HepG2 (cell line): ENCODE data around the gene ZNF225. TPM values are rescaled to one million over a fixed set of nuclear protein-coding genes. Genes with fewer than 3 reads are reported as not detected.

ENCODE experiments used
- ATAC-seq: fragments of 200-7000 bp; cut with Tn5 transposase; 3 replicates; pipeline ENCODE4 v1.9.1; 2020; ENCODE audit warnings: mild to moderate bottlenecking, moderate library complexity
- BruUV-seq: library from RNA; stranded (reverse); fragments of 400-500 nt; replicated peaks from 2 replicates; lab custom pipeline; 2021; lab: Mats Ljungman, UMichigan
- CTCF ChIA-PET: fragments of 300-600 bp; formaldehyde crosslinking; extraction: SDS; loops from one replicate; lab custom pipeline; 2021; ENCODE audit warnings: low total read pairs, inconsistent platforms, low intra/inter-chr PET ratio; lab: Yijun Ruan, JAX
- POLR2A ChIA-PET: fragments of 350-600 bp; sonication (Branson Sonifier 250); formaldehyde crosslinking; loops from one replicate; lab custom pipeline; 2020; ENCODE audit warnings: antibody characterized with exemption, inconsistent platforms; lab: Yijun Ruan, JAX
- DNase-seq: peaks from one replicate; pipeline ENCODE4 v3.0.0-alpha.2; 2015; ENCODE audit warnings: low spot score
- FAIRE-seq: peaks from 3 replicates; lab custom pipeline; 2011; peaks lifted over from hg19 to GRCh38; lab: Jason Lieb, UNC
- H2AFZ ChIP-seq: one replicate; pipeline ENCODE4 v1.6.1; 2011; ENCODE audit warnings: low read length, inconsistent platforms
- H3K27ac ChIP-seq: fragments of 300-600 bp; 3 replicates; pipeline ENCODE4 v1.8.0; 2011; ENCODE audit warnings: mixed run types, mild to moderate bottlenecking, mixed read lengths, low read length, inconsistent platforms; ENCODE audit not compliant: insufficient read depth; ENCODE audit errors: extremely low read length
- H3K27me3 ChIP-seq, 2 experiments: fragments of 200-600 bp in 1 of 2; 2 replicates in 1 of 2; 3 replicates in 1 of 2; pipeline versions ENCODE4 v1.6.0 to v1.8.0; 2011; ENCODE audit warnings: low read length in 2 of 2, mild to moderate bottlenecking in 2 of 2, moderate library complexity in 2 of 2, inconsistent platforms in 1 of 2; ENCODE audit not compliant: insufficient read depth in 2 of 2, control insufficient read depth in 1 of 2
- H3K36me3 ChIP-seq, 2 experiments: fragments of 200-600 bp in 1 of 2; replicated peaks in 1 of 2; 2 replicates in 1 of 2; 3 replicates in 1 of 2; pipeline versions ENCODE4 v1.5.1 to v1.8.0; 2011; ENCODE audit warnings: low read length in 2 of 2, inconsistent platforms in 1 of 2; ENCODE audit not compliant: insufficient read depth in 2 of 2, control insufficient read depth in 1 of 2
- H3K4me1 ChIP-seq: 2 replicates; pipeline ENCODE4 v1.5.1; 2012; ENCODE audit warnings: low read length, inconsistent platforms; ENCODE audit not compliant: insufficient read depth
- H3K4me2 ChIP-seq: 2 replicates; pipeline ENCODE4 v1.6.0; 2011; ENCODE audit warnings: low read depth, low read length, inconsistent platforms
- H3K4me3 ChIP-seq, 3 experiments: fragments of 200-600 bp in 1 of 3; sonication (generic), shearing (Covaris generic) in 1 of 3; replicated peaks in 1 of 3; 2 replicates each; pipeline ENCODE4 v1.5.1; 2011 to 2016; ENCODE audit warnings: low read length in 3 of 3, inconsistent platforms in 2 of 3, low read depth in 2 of 3, mild to moderate bottlenecking in 2 of 3, control low read depth in 1 of 3, mixed read lengths in 1 of 3; ENCODE audit not compliant: insufficient read depth in 1 of 3
- H3K79me2 ChIP-seq: one replicate; pipeline ENCODE4 v1.6.1; 2011; ENCODE audit warnings: low read length, inconsistent platforms; ENCODE audit not compliant: insufficient read depth
- H3K9ac ChIP-seq: 2 replicates; pipeline ENCODE4 v1.6.0; 2011; ENCODE audit warnings: mild to moderate bottlenecking, low read depth, low read length, inconsistent platforms; ENCODE audit not compliant: insufficient read depth
- H3K9me3 ChIP-seq: 2 replicates; pipeline ENCODE4 v1.5.1; 2012; ENCODE audit warnings: mild to moderate bottlenecking, low read length
- H4K20me1 ChIP-seq: 2 replicates; pipeline ENCODE4 v1.6.0; 2011; ENCODE audit warnings: inconsistent platforms, mild to moderate bottlenecking, low read length, moderate library complexity; ENCODE audit not compliant: insufficient read depth
- CHD4 ChIP-seq: fragments of 200-600 bp; sonication (generic); IDR thresholded peaks from 2 replicates; pipeline ENCODE4 v1.7.0; 2017; ENCODE audit warnings: mild to moderate bottlenecking, low read length, borderline replicate concordance
- LCORL ChIP-seq, 2 experiments: fragments of 450-650 bp in 1 of 2; sonication (generic) in 1 of 2; formaldehyde crosslinking in 1 of 2; IDR thresholded peaks; 2 replicates each; pipeline versions ENCODE4 v1.5.0 to v1.6.1; 2017 to 2020; ENCODE audit warnings: antibody characterized with exemption in 1 of 2, missing genetic modification reagents in 1 of 2
- TP53 ChIP-seq: sonication (generic); formaldehyde crosslinking; conservative IDR thresholded peaks from 2 replicates; pipeline ENCODE4 v1.4.0; 2020; ENCODE audit warnings: missing genetic modification reagents
- ZMYM3 ChIP-seq: sonication (generic); formaldehyde crosslinking; IDR thresholded peaks from 2 replicates; pipeline ENCODE4 v1.5.1; 2020; ENCODE audit warnings: mild to moderate bottlenecking, missing genetic modification reagents
- ZNF224 ChIP-seq: sonication (generic); formaldehyde crosslinking; IDR thresholded peaks from 2 replicates; pipeline ENCODE4 v1.5.0; 2020; ENCODE audit warnings: mild to moderate bottlenecking, missing genetic modification reagents
- WGBS: methylation state at CpG from one replicate; pipeline ENCODE4 v1.1.6; 2017; ENCODE audit warnings: low lambda C conversion rate; 5-methylcytosine and 5-hydroxymethylcytosine counted together
- in situ Hi-C: cut with HindIII; loops from 2 replicates; pipeline ENCODE4 v1.10.0; 2017; ENCODE audit warnings: low pct_unique_long_range_greater_than_20kb; ENCODE audit not compliant: extremely low pct_ligation_motif_present
- intact Hi-C: fragments of 100-400 bp; cut with micrococcal nuclease; formaldehyde crosslinking; loops from one replicate; pipeline ENCODE4 v1.10.0; 2022; ENCODE audit not compliant: unreplicated experiment
- polyA plus RNA-seq, 8 experiments: library from polyadenylated mRNA; depleted of rRNA in 3 of 8; stranded (reverse) in 7 of 8; unstranded in 1 of 8; fragments of >200 nt; fragmentation: Illumina TruSeq in 4 of 8; extraction: Trizol in 4 of 8; gene quantifications; 2 replicates each; pipeline versions ENCODE4 v1.2.1 to v1.2.3, GENCODE V29; 2011 to 2016; ENCODE audit warnings: low read depth in 4 of 8, missing spikeins in 1 of 8, mixed read lengths in 1 of 8; ENCODE audit not compliant: insufficient read depth in 1 of 8
- total RNA-seq, 5 experiments: library from RNA; depleted of rRNA; stranded (reverse); fragments of >200 nt; fragmentation: Illumina TruSeq; extraction: Trizol; gene quantifications; 2 replicates each; pipeline ENCODE4 v1.2.3, GENCODE V29; 2016; ENCODE audit warnings: low read depth in 1 of 5
- TF ChIP-seq, protein P1 (sequence below), 2 experiments: fragments of 450-650 bp in 1 of 2; sonication (generic) in 1 of 2; formaldehyde crosslinking in 1 of 2; IDR thresholded peaks; 2 replicates each; pipeline versions ENCODE4 v1.6.1 to v1.8.0; 2016 to 2022; ENCODE audit warnings: antibody characterized with exemption in 1 of 2, mild to moderate bottlenecking in 1 of 2, missing genetic modification reagents in 1 of 2

Gene ZNF225
- total and polyA plus RNA-seq, 2 of the 13 experiments (the other 11 are each of a cell fraction or from before 2014, with no cell fraction given), result 0.87 to 3.3 TPM

DNA sequence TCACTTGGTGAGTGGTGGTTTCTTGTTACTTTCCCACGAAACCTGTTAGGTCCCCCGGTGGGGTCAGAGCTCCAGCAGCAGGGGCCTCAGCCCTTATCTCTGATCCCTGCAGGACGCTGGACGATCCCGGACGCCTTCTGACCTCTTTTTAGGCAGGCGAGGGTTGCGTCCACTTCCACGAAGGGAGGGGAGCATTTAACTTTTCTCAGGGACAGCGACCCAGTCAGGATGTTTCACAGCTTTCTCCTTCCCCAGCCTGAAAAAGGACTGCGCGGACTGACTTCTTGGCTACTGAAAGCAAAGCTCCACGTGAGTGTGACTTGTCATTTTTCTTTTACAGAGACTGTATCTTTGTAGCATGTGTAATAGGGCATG is 28.8 kb downstream of the ZNF225 start:
- POLR2A ChIA-PET, result interaction anchor here (1.0 to 1.2 kb wide), 2 partner anchors 23 to 117 kb away, joined by 3 to 9 read pairs; partner anchors contain the start of gene ZNF226
- H3K9ac ChIP-seq, result peak overlapping the region; percentile 80
- peak overlapping the region; percentile 83 for H3K4me2 ChIP-seq
- H3K36me3 ChIP-seq, result peaks cover 0 to 12% of the 10 kb centered on the region in 2 experiments; a peak in 1 of 5 replicates
- WGBS, result 5% methylated on average over 13 of the region's 13 CpGs
- ATAC-seq (peak; percentile 52), FAIRE-seq (no peak), DNase-seq (no peak)
- H3K4me1 ChIP-seq, result peaks cover 4% of the 10 kb centered on the region; the same call in 1 of the 2 replicates
- no peak overlapping the region for H3K27ac ChIP-seq
- peak overlapping the region; percentile 7 for H2AFZ ChIP-seq
- H3K9me3 ChIP-seq, result no peaks in the 10 kb centered on the region
- no peaks in the 10 kb centered on the region for H4K20me1 ChIP-seq
- peaks cover 8% of the 10 kb centered on the region for H3K79me2 ChIP-seq
- H3K27me3 ChIP-seq, result no peaks in the 10 kb centered on the region
- peak overlapping the region; percentile 79 to 89 (median 82) for H3K4me3 ChIP-seq
- intact Hi-C loops (loop anchor here (5.0 kb wide), 1 partner anchor 140 kb away; the partner anchor contains the start of gene ZNF230), in situ Hi-C loops (no loop called here)
- CTCF ChIA-PET, result no interaction called here
- TF ChIP-seq LCORL (IDR thresholded peaks at IDR 0.05), result no peak
- 0 out of 2 replicates have a peak, but pooled peaks have one; percentile 15 for TF ChIP-seq LCORL (CRISPR knock-in tag; IDR thresholded peaks at IDR 0.05)
- TF ChIP-seq, protein P1, sequence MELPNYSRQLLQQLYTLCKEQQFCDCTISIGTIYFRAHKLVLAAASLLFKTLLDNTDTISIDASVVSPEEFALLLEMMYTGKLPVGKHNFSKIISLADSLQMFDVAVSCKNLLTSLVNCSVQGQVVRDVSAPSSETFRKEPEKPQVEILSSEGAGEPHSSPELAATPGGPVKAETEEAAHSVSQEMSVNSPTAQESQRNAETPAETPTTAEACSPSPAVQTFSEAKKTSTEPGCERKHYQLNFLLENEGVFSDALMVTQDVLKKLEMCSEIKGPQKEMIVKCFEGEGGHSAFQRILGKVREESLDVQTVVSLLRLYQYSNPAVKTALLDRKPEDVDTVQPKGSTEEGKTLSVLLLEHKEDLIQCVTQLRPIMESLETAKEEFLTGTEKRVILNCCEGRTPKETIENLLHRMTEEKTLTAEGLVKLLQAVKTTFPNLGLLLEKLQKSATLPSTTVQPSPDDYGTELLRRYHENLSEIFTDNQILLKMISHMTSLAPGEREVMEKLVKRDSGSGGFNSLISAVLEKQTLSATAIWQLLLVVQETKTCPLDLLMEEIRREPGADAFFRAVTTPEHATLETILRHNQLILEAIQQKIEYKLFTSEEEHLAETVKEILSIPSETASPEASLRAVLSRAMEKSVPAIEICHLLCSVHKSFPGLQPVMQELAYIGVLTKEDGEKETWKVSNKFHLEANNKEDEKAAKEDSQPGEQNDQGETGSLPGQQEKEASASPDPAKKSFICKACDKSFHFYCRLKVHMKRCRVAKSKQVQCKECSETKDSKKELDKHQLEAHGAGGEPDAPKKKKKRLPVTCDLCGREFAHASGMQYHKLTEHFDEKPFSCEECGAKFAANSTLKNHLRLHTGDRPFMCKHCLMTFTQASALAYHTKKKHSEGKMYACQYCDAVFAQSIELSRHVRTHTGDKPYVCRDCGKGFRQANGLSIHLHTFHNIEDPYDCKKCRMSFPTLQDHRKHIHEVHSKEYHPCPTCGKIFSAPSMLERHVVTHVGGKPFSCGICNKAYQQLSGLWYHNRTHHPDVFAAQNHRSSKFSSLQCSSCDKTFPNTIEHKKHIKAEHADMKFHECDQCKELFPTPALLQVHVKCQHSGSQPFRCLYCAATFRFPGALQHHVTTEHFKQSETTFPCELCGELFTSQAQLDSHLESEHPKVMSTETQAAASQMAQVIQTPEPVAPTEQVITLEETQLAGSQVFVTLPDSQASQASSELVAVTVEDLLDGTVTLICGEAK (IDR thresholded peaks at IDR 0.05), result no peak
- TF ChIP-seq, protein P1 (CRISPR knock-in tag; IDR thresholded peaks at IDR 0.05), result no peak
- 0 out of 2 replicates have a peak, but pooled peaks have one; percentile 13 for TF ChIP-seq ZNF224 (CRISPR knock-in tag)
- no peak for TF ChIP-seq TP53
- 0 out of 2 replicates have a peak, but pooled peaks have one; percentile 0 for TF ChIP-seq CHD4
- TF ChIP-seq ZMYM3 (CRISPR knock-in tag), result 0 out of 2 replicates have a peak, but pooled peaks have one; percentile 4
- no TSS peak for BruUV-seq
